Subcutaneous abdominal adipose tissue (tissue), 5 donors: ENCODE data around the gene GPR132.

ENCODE experiments used
- H3K27ac ChIP-seq: one replicate; pipeline ENCODE4 v1.7.0; 2013; ENCODE audit warnings: low read depth, mild to moderate bottlenecking, inconsistent platforms, low read length, moderate library complexity
- H3K27me3 ChIP-seq, 5 donors: one replicate each; pipeline ENCODE4 v1.7.0; 2013; ENCODE audit warnings: low read length in 5 of 5, inconsistent platforms in 1 of 5; ENCODE audit not compliant: control insufficient read depth in 5 of 5, insufficient read depth in 4 of 5
- H3K36me3 ChIP-seq, 5 donors: one replicate each; pipeline ENCODE4 v1.7.0; 2013; ENCODE audit warnings: low read length in 5 of 5; ENCODE audit not compliant: control insufficient read depth in 5 of 5, insufficient read depth in 5 of 5
- H3K4me1 ChIP-seq, 5 donors: one replicate each; pipeline ENCODE4 v1.7.0; 2013; ENCODE audit warnings: low read length in 5 of 5, mild to moderate bottlenecking in 3 of 5, moderate library complexity in 1 of 5; ENCODE audit not compliant: control insufficient read depth in 5 of 5, insufficient read depth in 5 of 5
- H3K4me3 ChIP-seq, 5 donors: one replicate each; pipeline ENCODE4 v1.7.0; 2013; ENCODE audit warnings: low read length in 5 of 5, low read depth in 1 of 5
- H3K9ac ChIP-seq, 5 donors: one replicate each; pipeline ENCODE4 v1.7.0; 2013; ENCODE audit warnings: low read length in 5 of 5, mild to moderate bottlenecking in 4 of 5, moderate library complexity in 3 of 5
- H3K9me3 ChIP-seq, 5 donors: one replicate each; pipeline ENCODE4 v1.7.0; 2013; ENCODE audit warnings: low read length in 5 of 5; ENCODE audit not compliant: control insufficient read depth in 5 of 5
- donor health status: healthy.
- donor health status: healthy.
- donor health status: healthy.
- donor health status: healthy.
- donor health status: healthy.

The GPR132 gene

DNA sequence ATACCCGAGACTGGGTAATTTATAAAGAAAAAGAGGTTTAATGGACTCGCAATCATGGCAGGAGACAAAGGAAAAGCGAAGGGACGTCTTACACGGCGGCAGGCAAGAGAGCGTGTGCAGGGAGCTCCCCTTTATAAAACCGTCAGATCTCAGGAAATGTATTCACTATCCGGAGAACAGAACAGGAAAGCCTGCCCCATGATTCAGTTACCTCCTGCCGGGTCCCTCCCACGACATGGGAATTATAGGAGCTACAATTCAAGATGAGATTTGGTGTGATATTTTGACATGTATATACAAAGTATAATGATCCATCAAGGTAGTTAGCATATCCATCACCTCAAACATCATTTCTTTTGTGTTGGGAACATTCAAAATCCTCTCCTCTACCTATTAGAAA, 42.1 kb downstream of the GPR132 start:
- no peaks in the 10 kb centered on the region for H3K36me3 ChIP-seq
- H3K27ac ChIP-seq: no peak overlapping the region
- no peak overlapping the region for H3K9ac ChIP-seq
- no peak overlapping the region for H3K4me3 ChIP-seq
- no peaks in the 10 kb centered on the region for H3K27me3 ChIP-seq
- H3K9me3 ChIP-seq: no peaks in the 10 kb centered on the region
- H3K4me1 ChIP-seq: peaks cover 2 to 31% (median 22%) of the 10 kb centered on the region in 5 donors

DNA sequence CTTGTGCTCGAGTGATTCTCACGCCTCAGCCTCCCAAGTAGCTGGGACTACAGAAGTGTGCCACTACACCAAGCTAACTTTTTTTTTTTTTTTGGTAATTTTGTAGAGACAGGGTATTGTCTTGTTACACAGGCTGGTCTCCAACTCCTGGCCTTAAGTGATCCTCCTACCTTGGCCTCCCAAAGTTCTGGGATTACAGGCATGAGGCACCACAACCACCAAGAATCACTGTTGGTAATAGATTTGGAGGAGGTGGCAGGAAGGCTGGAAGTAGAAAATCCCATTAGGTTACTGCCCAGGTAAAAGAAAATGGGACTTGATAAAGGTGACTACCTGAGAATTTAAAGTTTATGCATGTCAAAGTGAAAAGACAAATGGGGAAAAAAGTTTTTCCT, 43.0 kb downstream of the GPR132 start:
- peak overlapping the region in 1 of 5 donors; percentile 76 for H3K9ac ChIP-seq
- no peaks in the 10 kb centered on the region for H3K9me3 ChIP-seq
- no peaks in the 10 kb centered on the region for H3K27me3 ChIP-seq
- H3K4me3 ChIP-seq: peak overlapping the region in 1 of 5 donors; percentile 77
- H3K27ac ChIP-seq: no peak overlapping the region
- peaks cover 2 to 31% (median 22%) of the 10 kb centered on the region in 5 donors for H3K4me1 ChIP-seq
- no peaks in the 10 kb centered on the region for H3K36me3 ChIP-seq

DNA sequence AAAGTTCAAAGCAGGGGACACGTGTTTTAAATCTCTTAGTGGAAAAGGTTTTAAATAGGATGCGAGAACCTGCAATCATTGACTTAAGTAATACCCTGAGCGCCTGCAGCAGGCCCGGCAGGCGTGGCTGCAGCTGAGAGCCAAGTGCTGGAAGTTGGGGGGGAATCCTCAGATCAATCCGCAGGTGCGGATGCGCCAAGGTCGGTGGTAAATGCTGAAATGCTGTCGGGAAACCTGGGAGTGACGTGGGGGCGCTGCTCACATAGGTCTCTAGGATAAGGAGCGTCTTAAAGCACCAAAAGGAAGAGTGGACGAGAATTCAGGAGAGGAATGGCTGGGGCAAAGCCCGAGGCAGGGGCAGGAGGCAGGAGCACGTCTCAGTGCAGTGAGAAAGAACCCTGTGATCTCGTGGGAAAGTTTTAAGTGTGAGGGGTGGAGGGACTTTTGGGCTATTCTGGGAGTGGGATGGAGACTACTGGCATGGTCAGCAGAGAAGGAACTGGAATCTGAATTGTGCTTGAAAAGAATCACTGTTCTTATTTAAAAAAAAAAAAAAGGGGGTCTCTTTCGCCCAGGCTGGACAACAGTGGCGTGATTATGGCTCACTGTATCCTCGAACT, 43.5 kb downstream of the GPR132 start:
- Histone ChIP-seq H3K27me3 (no peaks in the 10 kb centered on the region), H3K4me1 (peaks cover 2 to 31% (median 22%) of the 10 kb centered on the region in 5 donors), H3K4me3 (peak overlapping the region; percentile 59 to 81 (median 76)), H3K27ac (peak overlapping the region; percentile 74), H3K36me3 (no peaks in the 10 kb centered on the region), H3K9me3 (no peaks in the 10 kb centered on the region), H3K9ac (peak overlapping the region; percentile 39 to 89 (median 84))

- H3K27ac ChIP-seq: peak within 1 kb of the TSS; percentile 74
- H3K9ac ChIP-seq: peak within 1 kb of the TSS; percentile 39 to 89 (median 84)
- H3K4me3 ChIP-seq: peak within 1 kb of the TSS; percentile 65 to 81 (median 77)
- H3K4me1 ChIP-seq: peaks cover 2 to 31% (median 22%) of the 10 kb centered on the region in 5 donors
- H3K27me3 ChIP-seq: no peaks in the 10 kb centered on the region
- no peaks in the 10 kb centered on the region for H3K9me3 ChIP-seq
- no peaks in the 10 kb centered on the region for H3K36me3 ChIP-seq
Measured at GRCh38 chr14:105020815-105021655, 44.2 kb downstream of the GPR132 start, which contains the start of gene CDCA4. TSS of gene CDCA4 (minus strand) at chr14:105021083. CDS start at chr14:105011929, 9,154 bp downstream.

GRCh38 chr14:105019861-105020814, 45.1 kb downstream of the GPR132 start:
- Histone ChIP-seq H3K9ac (peak overlapping the region; percentile 38 to 84 (median 73)), H3K27me3 (no peaks in the 10 kb centered on the region), H3K36me3 (no peaks in the 10 kb centered on the region), H3K27ac (no peak overlapping the region), H3K4me3 (peak overlapping the region; percentile 65 to 78 (median 69)), H3K4me1 (peaks cover 2 to 31% (median 22%) of the 10 kb centered on the region in 5 donors), H3K9me3 (no peaks in the 10 kb centered on the region)

DNA sequence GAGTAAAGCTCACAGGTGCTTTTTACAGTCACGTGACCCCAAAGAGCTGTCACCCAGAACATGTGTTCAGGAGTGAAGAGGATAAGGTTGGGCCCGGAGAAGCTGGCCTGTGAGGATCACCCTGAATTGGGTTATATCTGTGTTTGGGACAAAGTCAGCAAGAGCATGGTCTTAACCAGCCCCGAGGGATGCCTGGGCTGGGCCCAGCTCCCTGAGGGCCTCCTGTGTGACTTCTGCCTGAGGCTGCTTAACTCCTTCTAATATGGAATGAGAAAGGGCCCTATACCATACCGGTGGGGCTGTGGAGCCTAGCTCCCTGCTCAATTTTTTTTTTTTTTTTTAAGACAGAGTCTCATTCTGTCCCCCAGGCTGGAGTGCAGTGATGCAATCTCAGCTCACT, 46.8 kb downstream of the GPR132 start:
- Histone ChIP-seq H3K9me3 (no peaks in the 10 kb centered on the region), H3K4me3 (no peak overlapping the region), H3K27me3 (no peaks in the 10 kb centered on the region), H3K9ac (no peak overlapping the region), H3K36me3 (no peaks in the 10 kb centered on the region), H3K27ac (no peak overlapping the region), H3K4me1 (peaks cover 2 to 31% (median 22%) of the 10 kb centered on the region in 5 donors)

DNA sequence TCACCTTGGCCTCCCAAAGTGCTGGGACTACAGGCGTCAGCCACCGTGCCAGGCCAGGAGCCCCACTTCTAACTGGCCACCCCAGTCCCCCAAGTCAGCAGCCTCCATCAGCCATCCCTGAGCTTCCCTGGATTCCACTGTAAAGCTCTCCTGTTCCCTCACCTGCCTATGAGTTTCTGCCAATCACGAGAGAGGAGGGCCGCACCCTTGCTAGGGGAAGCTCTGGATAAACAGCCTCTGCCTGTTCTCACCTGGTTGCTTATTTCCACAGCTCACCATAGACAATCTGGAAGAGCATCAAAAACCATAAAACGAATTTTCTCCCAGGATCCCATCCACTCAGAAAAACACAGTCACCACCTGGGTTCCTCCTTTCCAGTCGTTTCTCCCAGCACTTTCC, 49.3 kb downstream of the GPR132 start:
- Histone ChIP-seq H3K9ac (no peak overlapping the region), H3K4me1 (peaks cover 2 to 24% (median 15%) of the 10 kb centered on the region in 5 donors), H3K36me3 (peaks cover 0 to 10% (median 8%) of the 10 kb centered on the region in 5 donors), H3K9me3 (no peaks in the 10 kb centered on the region), H3K4me3 (no peak overlapping the region), H3K27me3 (no peaks in the 10 kb centered on the region), H3K27ac (no peak overlapping the region)

DNA sequence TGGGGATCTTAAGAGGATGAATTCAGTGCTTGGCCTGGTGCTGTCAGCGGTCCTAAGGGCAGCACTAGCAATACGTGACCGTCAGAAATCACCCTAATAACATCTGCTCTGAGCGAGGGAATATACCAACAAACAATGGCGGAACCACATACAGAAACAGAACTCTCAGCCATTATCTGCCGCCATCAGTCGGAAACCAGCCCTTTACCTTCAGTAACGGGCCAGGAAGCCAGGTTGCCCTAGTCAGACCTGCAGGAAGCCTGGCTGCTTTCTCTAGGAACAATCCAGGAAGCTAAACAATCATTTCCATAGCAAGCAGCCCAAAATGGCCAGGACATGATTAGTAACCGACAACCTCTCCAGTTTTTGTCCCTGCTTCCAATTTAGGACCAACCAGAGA, 50.0 kb downstream of the GPR132 start:
- Histone ChIP-seq H3K4me3 (no peak overlapping the region), H3K4me1 (peaks cover 2 to 21% (median 13%) of the 10 kb centered on the region in 5 donors), H3K27ac (no peak overlapping the region)

DNA sequence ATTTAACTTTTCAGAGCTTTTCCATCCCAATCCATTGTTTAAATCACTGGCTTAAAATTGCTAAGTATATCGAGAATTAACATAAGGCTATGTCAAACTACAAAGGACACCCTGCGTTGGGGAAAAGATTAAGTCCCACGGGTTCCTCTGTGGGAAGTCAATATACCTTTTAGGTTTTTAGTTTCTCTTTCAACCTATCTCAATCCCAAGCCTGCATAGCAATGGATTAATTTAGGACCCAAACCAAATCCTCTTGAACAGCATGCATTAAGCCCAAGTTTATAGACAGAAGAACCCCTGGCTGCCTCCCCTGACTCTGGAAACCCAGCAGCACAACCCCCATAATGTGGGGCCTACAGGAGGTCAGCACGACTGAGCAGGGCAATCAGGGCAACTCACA, 50.6 kb downstream of the GPR132 start:
- no peaks in the 10 kb centered on the region for H3K27me3 ChIP-seq
- no peak overlapping the region for H3K27ac ChIP-seq
- peaks cover 0 to 15% (median 7%) of the 10 kb centered on the region in 5 donors for H3K4me1 ChIP-seq
- no peak overlapping the region for H3K9ac ChIP-seq
- no peaks in the 10 kb centered on the region for H3K9me3 ChIP-seq
- H3K36me3 ChIP-seq: peaks cover 0 to 21% (median 17%) of the 10 kb centered on the region in 5 donors
- no peak overlapping the region for H3K4me3 ChIP-seq

More for the DNA sequence above, 50.0 kb downstream of the GPR132 start:
- no peak overlapping the region for H3K9ac ChIP-seq
- no peaks in the 10 kb centered on the region for H3K27me3 ChIP-seq
- H3K9me3 ChIP-seq: no peaks in the 10 kb centered on the region
- peaks cover 0 to 15% (median 11%) of the 10 kb centered on the region in 5 donors for H3K36me3 ChIP-seq
